Ovary (tissue), 9 donors: ENCODE data around the gene FOXN4. TPM values are rescaled to one million over a fixed set of nuclear protein-coding genes. Genes with fewer than 3 reads are reported as not detected.

Experiments used
- DNase-seq, 5 donors: peaks; one replicate each; pipeline ENCODE4 v3.0.0-alpha.2; 2019 to 2020
- H3K27ac ChIP-seq, 2 donors: fragments of 200-600 bp; one replicate each; pipeline versions ENCODE4 v1.5.1 to v1.8.0; 2019 to 2022
- H3K27me3 ChIP-seq: fragments of 200-600 bp; one replicate; pipeline ENCODE4 v1.8.0; 2022
- H3K36me3 ChIP-seq: fragments of 200-600 bp; sonication (generic); one replicate; pipeline ENCODE4 v1.5.1; 2019
- H3K4me1 ChIP-seq: one replicate; pipeline ENCODE4 v1.8.1; 2013; ENCODE audit warnings: mild to moderate bottlenecking, moderate library complexity; ENCODE audit not compliant: insufficient read depth
- H3K4me3 ChIP-seq: fragments of 200-600 bp; sonication (generic); one replicate; pipeline ENCODE4 v1.5.1; 2017
- H3K9me3 ChIP-seq, 2 donors: fragments of 200-600 bp in 1 of 2; sonication (generic) in 1 of 2; one replicate each; pipeline versions ENCODE4 v1.5.1 to v1.8.1; 2013 to 2019; ENCODE audit warnings: mild to moderate bottlenecking in 1 of 2, moderate library complexity in 1 of 2
- CTCF ChIP-seq, 3 donors: fragments of 450-650 bp in 2 of 3; fragments of 200-600 bp in 1 of 3; IDR thresholded peaks; one replicate each; pipeline versions ENCODE4 v1.5.1 to v1.8.0; 2016 to 2022; ENCODE audit warnings: antibody characterized with exemption in 3 of 3, mild to moderate bottlenecking in 1 of 3
- EP300 ChIP-seq: sonication (generic); formaldehyde crosslinking; IDR thresholded peaks from one replicate; pipeline ENCODE4 v1.6.1; 2017; ENCODE audit warnings: antibody characterized with exemption
- POLR2A ChIP-seq: fragments of 450-650 bp; IDR thresholded peaks from one replicate; pipeline ENCODE4 v1.6.1; 2017; ENCODE audit warnings: antibody characterized with exemption, mild to moderate bottlenecking, moderate library complexity
- WGBS, 3 donors: extraction: QIAGEN DNeasy Blood & Tissue Kit in 1 of 3; methylation state at CpG; one replicate each; pipeline versions ENCODE4 v1.1.5 to v1.1.7; 2013 to 2017; 5-methylcytosine and 5-hydroxymethylcytosine counted together
- intact Hi-C, 4 donors: fragments of 100-400 bp; cut with DNase I; formaldehyde crosslinking; loops; one replicate each; pipeline versions ENCODE4 v1.11.0 to v1.15.1; 2022 to 2023
- polyA plus RNA-seq, 2 donors: library from polyadenylated mRNA; stranded (reverse); fragments of 200-250 nt in 1 of 2; fragments of 350-450 nt in 1 of 2; fragmentation: Illumina TruSeq in 1 of 2; extraction: RNeasy Lipid Tissue Mini Kit (QIAGEN cat#74804) in 1 of 2; gene quantifications; one replicate each; pipeline ENCODE4 v1.2.3, GENCODE V29; 2013 to 2014
- total RNA-seq, 7 donors: library from RNA; depleted of rRNA in 2 of 7; stranded (reverse); fragments of >200 nt in 2 of 7; fragmentation: NEBNext Ultra II Directional in 3 of 7; extraction: Animal tissue kit (Norgen Biotek cat#: 25700) in 3 of 7; gene quantifications; one replicate each; pipeline versions ENCODE4 v1.1.0 to v1.2.4, GENCODE V29; 2016 to 2023
- donor health status: DM: no; HTN: no; CAD: no; lungs with moderate emphysema.
- donor health status: DM: no; HTN: no; CAD: no.
- donor health status: Bipolar disorder and iron deficiency.
- donor health status: DM: yes; HTN: yes; CAD: no.
- donor health status: DM: no; HTN: no; CAD: no.
- donor health status: DM: yes; HTN: yes; CAD: no.

The FOXN4 gene
- total and polyA plus RNA-seq, 9 donors: 0.05 to 0.80 (median 0.20) TPM; not detected in 6

GRCh38 chr12:109278912-109279311 lies 30.2 kb downstream of the FOXN4 start:
- intact Hi-C loops: no loop called here
- Histone ChIP-seq H3K36me3 (no peaks in the 10 kb centered on the region), H3K9me3 (no peaks in the 10 kb centered on the region), H3K4me1 (peaks cover 11% of the 10 kb centered on the region), H3K27ac (no peak overlapping the region), H3K4me3 (no peak overlapping the region), H3K27me3 (no peaks in the 10 kb centered on the region)
- TF ChIP-seq POLR2A: no peak
- TF ChIP-seq CTCF (IDR thresholded peaks at IDR 0.05): no peak
- TF ChIP-seq EP300: no peak
- peak in 1 of 5 donors; percentile 48 for DNase-seq
- WGBS, 3 donors: 31 to 53% (median 51%) methylated on average over 10 of the region's 10 CpGs

- Histone ChIP-seq H3K9me3 (no peaks in the 10 kb centered on the region), H3K36me3 (no peaks in the 10 kb centered on the region), H3K4me1 (peaks cover 11% of the 10 kb centered on the region), H3K4me3 (no peak overlapping the region), H3K27me3 (no peaks in the 10 kb centered on the region), H3K27ac (no peak overlapping the region)
- peak in 4 of 5 donors; percentile 47 to 82 (median 65) for DNase-seq
- intact Hi-C loops: no loop called here
- WGBS, 3 donors: 11 to 19% (median 17%) methylated on average over 15 of the region's 15 CpGs
- TF ChIP-seq POLR2A (no peak), EP300 (no peak), CTCF (IDR thresholded peaks at IDR 0.05) (no peak)
Observed at GRCh38 chr12:109277899-109278762, 31.0 kb downstream of the FOXN4 start.

- TF ChIP-seq POLR2A (no peak), EP300 (no peak), CTCF (IDR thresholded peaks at IDR 0.05) (no peak)
- intact Hi-C loops: no loop called here
- Histone ChIP-seq H3K36me3 (no peaks in the 10 kb centered on the region), H3K27ac (no peak overlapping the region), H3K4me1 (peaks cover 11% of the 10 kb centered on the region), H3K4me3 (no peak overlapping the region), H3K9me3 (no peaks in the 10 kb centered on the region), H3K27me3 (no peaks in the 10 kb centered on the region)
- no peak for DNase-seq
- WGBS, 3 donors: 87 to 92% (median 92%) methylated on average over 8 of the region's 8 CpGs
Observed at GRCh38 chr12:109277255-109277898, 31.7 kb downstream of the FOXN4 start.

- intact Hi-C loops: no loop called here
- no peak for DNase-seq
- Histone ChIP-seq H3K27ac (no peak overlapping the region), H3K27me3 (no peaks in the 10 kb centered on the region), H3K4me3 (no peak overlapping the region), H3K36me3 (no peaks in the 10 kb centered on the region), H3K4me1 (peaks cover 11% of the 10 kb centered on the region), H3K9me3 (no peaks in the 10 kb centered on the region)
- TF ChIP-seq EP300: no peak
- TF ChIP-seq POLR2A: no peak
- no peak for TF ChIP-seq CTCF (IDR thresholded peaks at IDR 0.05)
- 96 to 99% (median 98%) methylated on average over 5 of the region's 5 CpGs for WGBS, 3 donors
Observed at GRCh38 chr12:109276160-109276559, 32.9 kb downstream of the FOXN4 start.
